ENCODE data around the gene GRIK4. TPM values are rescaled to one million over a fixed set of nuclear protein-coding genes. Genes with fewer than 3 reads are reported as not detected.

GRIK4 gene
- total and polyA plus RNA-seq, 9 of the 15 experiments (the other 6 are each of a cell fraction or from before 2014, with no cell fraction given), result not detected

- Histone ChIP-seq H3K9me1 (ENCODE audit: control insufficient read depth, insufficient read depth, low read length) (no peaks in the 10 kb centered on the region), H3K9me3 (replicated peaks; ENCODE audit: control insufficient read depth, insufficient read depth, low read depth, low read length) (no peaks in the 10 kb centered on the region), H3K4me1 (replicated peaks in 1 of 2; ENCODE audit: control insufficient read depth in 2 of 2, insufficient read depth in 2 of 2, low read length in 2 of 2) (no peaks in the 10 kb centered on the region), H3K4me2 (ENCODE audit: insufficient read depth, low read length) (no peak overlapping the region), H3K27ac (ENCODE audit: extremely low read depth, low read depth, low read length) (no peak overlapping the region), H4K20me1 (replicated peaks; ENCODE audit: control insufficient read depth, insufficient read depth, low read length) (peaks cover 7% of the 10 kb centered on the region; the same call in 1 of the 2 replicates), H2AFZ (ENCODE audit: low read depth, low read length) (no peak overlapping the region), H3K79me2 (ENCODE audit: control insufficient read depth, insufficient read depth, low read length) (no peaks in the 10 kb centered on the region), H3K4me3 (no peak overlapping the region), H3K27me3 (ENCODE audit: control insufficient read depth in 2 of 2, insufficient read depth in 2 of 2, low read length in 2 of 2) (peaks cover 5 to 58% of the 10 kb centered on the region in 2 experiments; a peak in 4 of 5 replicates), H3K36me3 (ENCODE audit: control insufficient read depth, insufficient read depth, low read length) (no peaks in the 10 kb centered on the region), H3K9ac (ENCODE audit: insufficient read depth in 1 of 2, low read depth in 2 of 2, low read length in 2 of 2) (no peak overlapping the region)
- ChIA-PET CTCF (ENCODE audit: low intra/inter-chr PET ratio) (no interaction called here), POLR2A (no interaction called here)
- in situ Hi-C loops (cut with MboI), result no loop called here
- DNase-seq (ENCODE audit: extremely low read depth in 1 of 4, low spot score in 3 of 4) (no peak), ATAC-seq (no peak), FAIRE-seq (no peak)
- intact Hi-C loops (cut with micrococcal nuclease), result no loop called here
- WGBS (ENCODE audit: insufficient coverage, low coverage, missing lambda C conversion rate), result 2% methylated on average over 8 of the region's 9 CpGs
- BruUV-seq (replicated peaks), result no TSS peak
- TF ChIP-seq SIX5 (IDR thresholded peaks at IDR 0.05; ENCODE audit: borderline replicate concordance in 1 of 2, insufficient read depth in 1 of 2, low read depth in 1 of 2, low read length in 2 of 2), result no peak
- no peak for TF ChIP-seq FOXK2 (conservative IDR thresholded peaks at IDR 0.05 in 1 of 2, IDR thresholded peaks at IDR 0.05 in 1 of 2; ENCODE audit: low read depth in 2 of 2)
- TF ChIP-seq, protein P1, sequence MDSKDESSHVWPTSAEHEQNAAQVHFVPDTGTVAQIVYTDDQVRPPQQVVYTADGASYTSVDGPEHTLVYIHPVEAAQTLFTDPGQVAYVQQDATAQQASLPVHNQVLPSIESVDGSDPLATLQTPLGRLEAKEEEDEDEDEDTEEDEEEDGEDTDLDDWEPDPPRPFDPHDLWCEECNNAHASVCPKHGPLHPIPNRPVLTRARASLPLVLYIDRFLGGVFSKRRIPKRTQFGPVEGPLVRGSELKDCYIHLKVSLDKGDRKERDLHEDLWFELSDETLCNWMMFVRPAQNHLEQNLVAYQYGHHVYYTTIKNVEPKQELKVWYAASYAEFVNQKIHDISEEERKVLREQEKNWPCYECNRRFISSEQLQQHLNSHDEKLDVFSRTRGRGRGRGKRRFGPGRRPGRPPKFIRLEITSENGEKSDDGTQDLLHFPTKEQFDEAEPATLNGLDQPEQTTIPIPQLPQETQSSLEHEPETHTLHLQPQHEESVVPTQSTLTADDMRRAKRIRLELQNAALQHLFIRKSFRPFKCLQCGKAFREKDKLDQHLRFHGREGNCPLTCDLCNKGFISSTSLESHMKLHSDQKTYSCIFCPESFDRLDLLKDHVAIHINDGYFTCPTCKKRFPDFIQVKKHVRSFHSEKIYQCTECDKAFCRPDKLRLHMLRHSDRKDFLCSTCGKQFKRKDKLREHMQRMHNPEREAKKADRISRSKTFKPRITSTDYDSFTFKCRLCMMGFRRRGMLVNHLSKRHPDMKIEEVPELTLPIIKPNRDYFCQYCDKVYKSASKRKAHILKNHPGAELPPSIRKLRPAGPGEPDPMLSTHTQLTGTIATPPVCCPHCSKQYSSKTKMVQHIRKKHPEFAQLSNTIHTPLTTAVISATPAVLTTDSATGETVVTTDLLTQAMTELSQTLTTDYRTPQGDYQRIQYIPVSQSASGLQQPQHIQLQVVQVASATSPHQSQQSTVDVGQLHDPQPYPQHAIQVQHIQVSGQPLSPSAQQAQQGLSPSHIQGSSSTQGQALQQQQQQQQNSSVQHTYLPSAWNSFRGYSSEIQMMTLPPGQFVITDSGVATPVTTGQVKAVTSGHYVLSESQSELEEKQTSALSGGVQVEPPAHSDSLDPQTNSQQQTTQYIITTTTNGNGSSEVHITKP (IDR thresholded peaks at IDR 0.05; ENCODE audit: partially characterized antibody), result no peak
- no peak for TF ChIP-seq ZNF354B (CRISPR knock-in tag; IDR thresholded peaks at IDR 0.05)
- TF ChIP-seq ZNF655 (CRISPR knock-in tag; IDR thresholded peaks at IDR 0.05), result no peak
Measured at GRCh38 chr11:120830085-120830620, 318.6 kb downstream of the GRIK4 start.

Measured in K562 (cell line).